ENCODE results near the gene LHX2. TPM values are rescaled to one million over a fixed set of nuclear protein-coding genes. Genes with fewer than 3 reads are reported as not detected.
A peak's percentile ranks its signal among the peaks of the same experiment; 100 is the strongest.
"Not testable (repeated sequence)": the region's sequence is repeated elsewhere in the genome, so short reads cannot be mapped to it uniquely, and the experiment has no call there.

LHX2 gene
- total RNA-seq, 3 donors from 2014 or later = not detected

DNA sequence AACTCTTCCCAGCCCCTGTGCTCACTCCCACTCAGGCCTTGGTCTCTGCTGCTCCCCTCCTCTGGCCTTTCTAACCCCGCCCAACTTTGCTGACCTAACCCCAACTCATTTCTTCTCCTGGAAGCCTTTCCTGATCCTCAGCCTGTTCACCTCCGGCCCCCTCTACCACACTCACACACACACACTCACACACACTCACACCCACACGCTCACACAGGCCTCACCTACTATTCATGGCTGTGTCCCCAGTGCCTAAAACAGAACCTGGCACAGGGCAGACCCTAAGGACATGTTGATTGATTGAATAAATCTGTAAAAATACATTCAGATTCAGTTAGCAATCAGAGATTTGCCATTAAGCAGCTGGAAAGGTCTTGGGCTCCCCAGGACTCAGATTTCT is 28.5 kb upstream of the LHX2 start:
- no peak for DNase-seq
- H3K36me3 ChIP-seq (ENCODE audit: low read depth) = no peaks in the 10 kb centered on the region
- TF ChIP-seq, protein P1, sequence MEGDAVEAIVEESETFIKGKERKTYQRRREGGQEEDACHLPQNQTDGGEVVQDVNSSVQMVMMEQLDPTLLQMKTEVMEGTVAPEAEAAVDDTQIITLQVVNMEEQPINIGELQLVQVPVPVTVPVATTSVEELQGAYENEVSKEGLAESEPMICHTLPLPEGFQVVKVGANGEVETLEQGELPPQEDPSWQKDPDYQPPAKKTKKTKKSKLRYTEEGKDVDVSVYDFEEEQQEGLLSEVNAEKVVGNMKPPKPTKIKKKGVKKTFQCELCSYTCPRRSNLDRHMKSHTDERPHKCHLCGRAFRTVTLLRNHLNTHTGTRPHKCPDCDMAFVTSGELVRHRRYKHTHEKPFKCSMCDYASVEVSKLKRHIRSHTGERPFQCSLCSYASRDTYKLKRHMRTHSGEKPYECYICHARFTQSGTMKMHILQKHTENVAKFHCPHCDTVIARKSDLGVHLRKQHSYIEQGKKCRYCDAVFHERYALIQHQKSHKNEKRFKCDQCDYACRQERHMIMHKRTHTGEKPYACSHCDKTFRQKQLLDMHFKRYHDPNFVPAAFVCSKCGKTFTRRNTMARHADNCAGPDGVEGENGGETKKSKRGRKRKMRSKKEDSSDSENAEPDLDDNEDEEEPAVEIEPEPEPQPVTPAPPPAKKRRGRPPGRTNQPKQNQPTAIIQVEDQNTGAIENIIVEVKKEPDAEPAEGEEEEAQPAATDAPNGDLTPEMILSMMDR (IDR thresholded peaks at IDR 0.05) = no peak
- intact Hi-C loops (cut with DNase I, micrococcal nuclease) = no loop called here
- no peak for ATAC-seq
- H3K4me3 ChIP-seq = no peak overlapping the region
- no peaks in the 10 kb centered on the region for H3K4me1 ChIP-seq (ENCODE audit: low read depth)
- H3K9me3 ChIP-seq = no peaks in the 10 kb centered on the region

DNA sequence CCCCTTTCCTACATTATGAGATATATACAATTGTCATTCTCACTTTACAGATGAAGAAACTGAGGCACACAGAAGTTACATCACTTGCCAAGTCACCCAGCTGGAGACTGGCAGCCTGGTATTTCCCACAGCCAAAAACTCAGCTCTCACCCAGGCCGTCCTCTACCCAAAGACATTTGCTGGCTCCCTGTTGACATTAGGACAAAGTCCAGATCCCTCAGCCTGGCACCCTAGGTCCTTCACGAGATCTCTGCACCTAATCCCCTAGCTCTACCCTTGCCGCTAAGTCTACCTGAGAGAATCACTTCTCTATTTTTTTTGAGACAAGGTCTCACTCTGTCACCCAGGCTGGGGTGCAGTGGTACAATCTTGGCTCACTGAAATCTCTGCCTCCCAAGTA is 26.8 kb upstream of the LHX2 start:
- no peak for ATAC-seq
- intact Hi-C loops (cut with DNase I, micrococcal nuclease) = no loop called here

DNA sequence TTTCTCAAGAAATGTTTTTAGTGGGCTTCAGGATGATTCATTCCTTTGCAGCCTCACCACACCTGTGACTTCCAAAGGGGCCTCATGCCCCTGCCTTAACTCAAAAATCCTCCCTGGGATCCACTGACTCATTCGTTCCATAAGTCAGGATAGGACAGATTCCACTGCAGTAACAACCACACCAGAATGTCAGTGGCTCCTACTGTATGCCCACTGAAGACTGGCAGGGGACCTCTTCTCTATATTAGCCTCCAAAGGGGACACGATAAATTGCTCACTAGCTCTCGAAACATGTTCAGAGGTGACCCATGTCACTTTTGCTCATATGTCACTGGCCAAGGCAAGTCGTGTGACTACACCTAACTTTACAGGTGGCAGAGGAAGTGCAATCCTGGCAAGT is 25.7 kb upstream of the LHX2 start:
- intact Hi-C loops (cut with DNase I, micrococcal nuclease) = no loop called here
- Histone ChIP-seq H3K4me1 (ENCODE audit: low read depth) (no peaks in the 10 kb centered on the region), H3K4me3 (no peak overlapping the region), H3K9me3 (no peaks in the 10 kb centered on the region), H3K36me3 (ENCODE audit: low read depth) (no peaks in the 10 kb centered on the region)
- TF ChIP-seq, protein P1 (IDR thresholded peaks at IDR 0.05) = no peak
- no peak for ATAC-seq
- DNase-seq = no peak

More for the DNA sequence above, 26.8 kb upstream of the LHX2 start:
- Histone ChIP-seq H3K36me3 (ENCODE audit: low read depth) (no peaks in the 10 kb centered on the region), H3K9me3 (no peaks in the 10 kb centered on the region), H3K4me1 (ENCODE audit: low read depth) (no peaks in the 10 kb centered on the region), H3K4me3 (no peak overlapping the region)
- DNase-seq = no peak
- TF ChIP-seq, protein P1 (IDR thresholded peaks at IDR 0.05) = no peak

DNA sequence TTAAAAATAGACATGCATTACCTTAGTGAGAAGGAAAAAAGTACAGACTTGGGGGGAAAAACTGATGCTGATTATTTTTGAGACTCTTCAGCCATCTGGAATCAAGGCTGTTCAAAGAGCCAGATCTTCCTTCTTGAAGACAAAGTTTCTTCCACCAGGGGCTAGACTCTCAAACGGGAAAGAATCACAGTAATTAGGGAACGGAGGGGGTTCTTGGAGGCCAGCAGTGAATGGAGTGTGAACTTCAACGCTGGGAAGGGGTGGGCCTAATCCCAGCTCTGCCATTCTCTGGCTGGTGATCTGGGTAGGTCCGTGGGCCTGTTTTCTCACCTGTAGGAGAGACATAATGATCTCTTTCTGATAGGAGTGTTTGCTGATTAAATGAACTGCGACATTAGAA is 21.1 kb upstream of the LHX2 start:
- Histone ChIP-seq H3K9me3 (no peaks in the 10 kb centered on the region), H3K4me1 (ENCODE audit: low read depth) (no peaks in the 10 kb centered on the region), H3K4me3 (no peak overlapping the region), H3K36me3 (ENCODE audit: low read depth) (no peaks in the 10 kb centered on the region)
- TF ChIP-seq, protein P1 (IDR thresholded peaks at IDR 0.05) = no peak
- DNase-seq (no peak), ATAC-seq (no peak)
- intact Hi-C loops (cut with DNase I, micrococcal nuclease) = loop anchor here in 1 of 2 donors (2.0 kb wide), 1 partner anchor 16 kb away; no protein-coding TSS in a partner anchor

DNA sequence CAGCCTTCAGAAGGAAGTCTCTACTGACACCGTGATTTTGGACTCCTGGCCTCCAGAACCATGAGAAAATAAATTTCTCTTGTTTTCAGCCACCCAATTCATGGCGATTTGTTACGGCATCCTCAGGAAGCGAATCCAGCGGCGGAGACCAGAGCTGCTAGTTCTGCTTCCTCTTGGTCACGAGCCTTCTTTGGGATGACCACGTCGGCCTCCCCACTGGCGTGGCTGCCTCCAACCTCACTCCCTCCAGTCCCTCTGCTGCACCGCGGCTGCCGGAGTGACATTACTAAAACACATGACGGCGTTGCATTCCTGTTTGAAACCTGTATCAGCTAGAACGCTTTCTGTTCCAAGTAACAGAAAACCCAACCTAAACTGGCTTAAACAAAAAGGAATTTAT is 18.9 kb upstream of the LHX2 start:
- intact Hi-C loops (cut with DNase I, micrococcal nuclease); H3K4me3 ChIP-seq; DNase-seq; H3K4me1 ChIP-seq (ENCODE audit: low read depth); H3K36me3 ChIP-seq (ENCODE audit: low read depth); H3K9me3 ChIP-seq: not testable (repeated sequence)
- peak; percentile 27 for ATAC-seq

DNA sequence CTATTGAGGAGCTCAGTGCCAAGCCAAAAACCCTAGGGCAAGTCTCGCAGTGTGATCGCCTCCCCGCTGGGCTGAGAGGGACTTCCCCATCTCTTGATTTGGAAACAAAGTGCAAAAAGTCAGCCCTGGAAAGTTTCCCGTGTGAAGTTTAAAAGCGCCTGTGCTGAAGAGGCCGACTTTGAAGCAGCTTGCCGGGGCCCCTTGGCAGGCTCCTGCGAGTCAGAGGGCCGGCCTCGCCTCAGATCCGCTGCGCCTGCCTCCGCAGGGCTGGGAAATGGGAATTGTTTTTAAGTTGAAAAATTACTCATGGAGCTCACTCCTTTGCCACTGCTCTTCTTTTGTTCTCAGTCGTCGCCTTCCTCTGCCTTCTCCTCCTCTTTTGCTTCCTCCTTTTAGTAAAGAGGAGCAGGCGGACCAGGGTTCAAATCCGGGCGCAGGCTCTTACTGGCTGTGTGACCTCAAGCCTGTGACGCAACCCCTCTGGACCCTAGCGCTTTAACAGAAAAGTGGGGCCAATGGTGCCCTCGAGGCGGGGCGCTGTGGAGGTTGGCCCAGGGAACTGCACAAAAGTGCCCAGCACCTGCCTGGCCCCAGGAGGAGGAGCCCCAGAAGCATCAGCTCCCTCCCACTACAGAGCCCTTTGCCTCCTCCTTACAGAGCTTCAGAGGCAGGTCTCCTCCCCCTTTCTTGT is 14.7 kb upstream of the LHX2 start:
- Histone ChIP-seq H3K4me3 (no peak overlapping the region), H3K36me3 (ENCODE audit: low read depth) (no peaks in the 10 kb centered on the region), H3K9me3 (no peaks in the 10 kb centered on the region), H3K4me1 (ENCODE audit: low read depth) (peaks cover 6% of the 10 kb centered on the region)
- ATAC-seq (peak; percentile 21), DNase-seq (no peak)
- intact Hi-C loops (cut with DNase I, micrococcal nuclease) = no loop called here
- TF ChIP-seq, protein P1 (IDR thresholded peaks at IDR 0.05) = no peak

Data from mucosa of descending colon (tissue), 3 donors.